ENCODE results near the gene CLHC1. TPM values are rescaled to one million over a fixed set of nuclear protein-coding genes. Genes with fewer than 3 reads are reported as not detected.
A peak's percentile ranks its signal among the peaks of the same experiment; 100 is the strongest.
"Not testable (repeated sequence)": the region's sequence is repeated elsewhere in the genome, so short reads cannot be mapped to it uniquely, and the experiment has no call there.

CLHC1 gene
- polyA plus RNA-seq, 3 donors = 2.4 to 5.0 TPM; not detected in 1

GRCh38 chr2:55228226-55228563, 3.9 kb downstream of the CLHC1 start:
- peak overlapping the region in 5 of 7 donors; percentile 54 to 86 (median 69) for H3K27ac Mint-ChIP-seq
- H3K4me1 Mint-ChIP-seq = peaks cover 26% of the 10 kb centered on the region
- H3K4me3 ChIP-seq (replicated peaks in 1 of 3; ENCODE audit: low read depth in 2 of 3, low read length in 3 of 3) = peak overlapping the region in 1 of 3 experiments; percentile 52
- H3K4me3 Mint-ChIP-seq = peak overlapping the region in 1 of 2 donors; percentile 4
- peak overlapping the region; percentile 62 for H2AFZ ChIP-seq (ENCODE audit: insufficient read depth, low read depth, low read length, poor library complexity, severe bottlenecking)
- no peak overlapping the region for H3K9ac ChIP-seq (ENCODE audit: insufficient read depth, low read length, poor library complexity, severe bottlenecking)
- H3K4me1 ChIP-seq (ENCODE audit: control insufficient read depth in 1 of 2, insufficient read depth in 2 of 2, low read length in 2 of 2) = peaks cover 25 to 31% of the 10 kb centered on the region in 2 donors
- no peak for DNase-seq
- TF ChIP-seq CTCF (IDR thresholded peaks at IDR 0.05) = no peak
- peaks cover under 1% of the 10 kb centered on the region for H4K20me1 ChIP-seq (ENCODE audit: insufficient read depth, low read length)
- H3K27ac ChIP-seq (ENCODE audit: low read depth in 1 of 2, low read length in 2 of 2) = peak overlapping the region in 1 of 2 donors; percentile 60
- H3K4me2 ChIP-seq (replicated peaks; ENCODE audit: extremely low read depth, low read length, poor library complexity, severe bottlenecking) = peak overlapping the region; percentile 57
- peaks cover 37% of the 10 kb centered on the region for H3K79me2 ChIP-seq (ENCODE audit: insufficient read depth, low read length)
- H3K9me3 ChIP-seq (replicated peaks in 1 of 2; ENCODE audit: control insufficient read depth in 1 of 2, insufficient read depth in 1 of 2, low read length in 2 of 2) = no peaks in the 10 kb centered on the region
- H3K27me3 ChIP-seq (ENCODE audit: control insufficient read depth in 2 of 2, insufficient read depth in 2 of 2, low read length in 2 of 2) = no peaks in the 10 kb centered on the region
- peaks cover 0 to 2% (median 0%) of the 10 kb centered on the region in 7 donors for H3K9me3 Mint-ChIP-seq
- no peaks in the 10 kb centered on the region for H3K27me3 Mint-ChIP-seq (ENCODE audit: low read depth in 3 of 3)
- intact Hi-C loops (cut with micrococcal nuclease) = no loop called here
- peaks cover 0 to 2% of the 10 kb centered on the region in 2 donors for H3K36me3 Mint-ChIP-seq
- no peaks in the 10 kb centered on the region for H3K36me3 ChIP-seq (replicated peaks in 1 of 2; ENCODE audit: control insufficient read depth in 1 of 2, insufficient read depth in 2 of 2, low read length in 2 of 2)

DNA sequence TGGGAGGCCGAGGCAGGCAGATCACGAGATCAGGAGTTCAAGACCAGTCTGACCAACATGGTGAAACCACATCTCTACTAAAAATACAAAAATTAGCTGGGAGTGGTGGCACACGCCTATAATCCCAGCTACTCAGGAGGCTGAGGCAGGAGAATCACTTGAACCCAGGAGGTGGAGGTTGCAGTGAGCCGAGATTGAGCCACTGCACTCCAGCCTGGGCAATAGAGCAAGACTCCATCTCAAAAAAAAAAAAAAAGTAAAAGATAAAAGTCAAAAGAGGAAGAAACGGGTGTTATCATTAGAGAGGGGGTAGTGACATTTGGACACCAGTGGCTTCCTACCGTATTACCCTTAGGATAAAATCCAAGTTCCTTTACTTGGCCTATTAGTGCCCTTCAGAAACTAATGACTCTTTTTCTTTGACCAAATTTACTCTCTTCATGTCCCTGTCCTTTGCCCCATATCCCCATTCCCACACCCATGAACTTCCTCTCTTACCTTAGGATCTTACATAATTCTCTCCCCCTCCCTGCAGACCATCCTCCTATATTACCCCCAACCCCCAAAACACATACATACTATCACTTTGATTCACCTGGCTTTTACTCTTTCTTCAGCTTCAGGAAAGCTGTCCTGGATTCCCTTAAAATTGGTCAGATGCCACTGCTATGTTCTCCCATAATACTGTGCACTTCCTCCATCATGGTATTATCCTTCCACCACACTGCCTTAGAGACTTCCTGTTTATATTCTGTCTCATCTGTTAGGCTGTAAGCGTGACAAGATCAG, 4.5 kb downstream of the CLHC1 start:
- 0% methylated on average over 1 of the region's 7 CpGs for WGBS (ENCODE audit: insufficient coverage)
- peaks cover 30 to 33% of the 10 kb centered on the region in 2 donors for H3K4me1 ChIP-seq (ENCODE audit: control insufficient read depth in 1 of 2, insufficient read depth in 2 of 2, low read length in 2 of 2)
- intact Hi-C loops (cut with micrococcal nuclease); H4K20me1 ChIP-seq (ENCODE audit: insufficient read depth, low read length); H3K9ac ChIP-seq (ENCODE audit: insufficient read depth, low read length, poor library complexity, severe bottlenecking); H3K36me3 ChIP-seq (replicated peaks in 1 of 2; ENCODE audit: control insufficient read depth in 1 of 2, insufficient read depth in 2 of 2, low read length in 2 of 2); H3K27me3 ChIP-seq (ENCODE audit: control insufficient read depth in 2 of 2, insufficient read depth in 2 of 2, low read length in 2 of 2); H3K9me3 Mint-ChIP-seq; H3K27me3 Mint-ChIP-seq (ENCODE audit: low read depth in 3 of 3); H3K36me3 Mint-ChIP-seq; H3K9me3 ChIP-seq (replicated peaks in 1 of 2; ENCODE audit: control insufficient read depth in 1 of 2, insufficient read depth in 1 of 2, low read length in 2 of 2): not testable (repeated sequence)
- Mint-ChIP-seq H3K4me3 (peak overlapping the region; percentile 4 to 79), H3K27ac (peak overlapping the region; percentile 9 to 86 (median 74)), H3K4me1 (peaks cover 28% of the 10 kb centered on the region)
- peak overlapping the region; percentile 62 for H2AFZ ChIP-seq (ENCODE audit: insufficient read depth, low read depth, low read length, poor library complexity, severe bottlenecking)
- peaks cover 31% of the 10 kb centered on the region for H3K79me2 ChIP-seq (ENCODE audit: insufficient read depth, low read length)
- peak overlapping the region in 2 of 3 experiments; percentile 4 to 52 for H3K4me3 ChIP-seq (replicated peaks in 1 of 3; ENCODE audit: low read depth in 2 of 3, low read length in 3 of 3)
- peak; percentile 54 to 80 (median 72) for DNase-seq
- peak overlapping the region in 1 of 2 donors; percentile 60 for H3K27ac ChIP-seq (ENCODE audit: low read depth in 1 of 2, low read length in 2 of 2)
- peak overlapping the region; percentile 57 for H3K4me2 ChIP-seq (replicated peaks; ENCODE audit: extremely low read depth, low read length, poor library complexity, severe bottlenecking)
